ENCODE measurements around the gene KRTAP17-1.

DNA sequence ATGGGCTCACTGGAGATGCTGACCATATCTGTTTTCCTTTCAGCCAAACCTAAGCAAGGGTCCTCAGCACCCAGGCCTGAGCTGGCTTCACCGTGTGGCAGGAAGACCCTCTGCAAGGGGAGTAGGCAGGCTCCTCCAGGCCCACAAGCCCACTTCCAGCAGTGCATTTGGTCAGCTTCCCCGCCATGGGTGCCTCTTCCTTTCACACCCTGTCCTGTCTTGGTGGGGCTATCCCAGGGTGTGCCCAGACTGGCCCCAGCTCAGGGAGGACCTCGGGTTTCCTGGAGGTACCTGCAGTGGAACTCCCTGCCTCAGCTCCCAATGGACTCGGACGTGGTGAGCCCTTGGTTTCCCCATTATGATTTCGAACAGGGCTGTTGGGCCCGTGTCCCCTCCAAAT, 12.7 kb upstream of the KRTAP17-1 start:
- no peak for TF ChIP-seq GATA2 (IDR thresholded peaks at IDR 0.05; ENCODE audit: low read depth, low read length)
- no peak for TF ChIP-seq GATA3 (IDR thresholded peaks at IDR 0.05; ENCODE audit: low read depth, low read length)

Data from SH-SY5Y (cell line).